Ovary (tissue), 9 donors: ENCODE results near the gene ATM. TPM values are rescaled to one million over a fixed set of nuclear protein-coding genes. Genes with fewer than 3 reads are reported as not detected.

Experiments
- DNase-seq, 5 donors: peaks; one replicate each; pipeline ENCODE4 v3.0.0-alpha.2; 2019 to 2020
- H3K27ac ChIP-seq, 2 donors: fragments of 200-600 bp; one replicate each; pipeline versions ENCODE4 v1.5.1 to v1.8.0; 2019 to 2022
- H3K27me3 ChIP-seq: fragments of 200-600 bp; one replicate; pipeline ENCODE4 v1.8.0; 2022
- H3K36me3 ChIP-seq: fragments of 200-600 bp; sonication (generic); one replicate; pipeline ENCODE4 v1.5.1; 2019
- H3K4me1 ChIP-seq: one replicate; pipeline ENCODE4 v1.8.1; 2013; ENCODE audit warnings: mild to moderate bottlenecking, moderate library complexity; ENCODE audit not compliant: insufficient read depth
- H3K4me3 ChIP-seq: fragments of 200-600 bp; sonication (generic); one replicate; pipeline ENCODE4 v1.5.1; 2017
- H3K9me3 ChIP-seq, 2 donors: fragments of 200-600 bp in 1 of 2; sonication (generic) in 1 of 2; one replicate each; pipeline versions ENCODE4 v1.5.1 to v1.8.1; 2013 to 2019; ENCODE audit warnings: mild to moderate bottlenecking in 1 of 2, moderate library complexity in 1 of 2
- EP300 ChIP-seq: sonication (generic); formaldehyde crosslinking; IDR thresholded peaks from one replicate; pipeline ENCODE4 v1.6.1; 2017; ENCODE audit warnings: antibody characterized with exemption
- POLR2A ChIP-seq: fragments of 450-650 bp; IDR thresholded peaks from one replicate; pipeline ENCODE4 v1.6.1; 2017; ENCODE audit warnings: antibody characterized with exemption, mild to moderate bottlenecking, moderate library complexity
- WGBS, 3 donors: extraction: QIAGEN DNeasy Blood & Tissue Kit in 1 of 3; methylation state at CpG; one replicate each; pipeline versions ENCODE4 v1.1.5 to v1.1.7; 2013 to 2017; 5-methylcytosine and 5-hydroxymethylcytosine counted together
- intact Hi-C, 4 donors: fragments of 100-400 bp; cut with DNase I; formaldehyde crosslinking; loops; one replicate each; pipeline versions ENCODE4 v1.11.0 to v1.15.1; 2022 to 2023
- polyA plus RNA-seq, 2 donors: library from polyadenylated mRNA; stranded (reverse); fragments of 200-250 nt in 1 of 2; fragments of 350-450 nt in 1 of 2; fragmentation: Illumina TruSeq in 1 of 2; extraction: RNeasy Lipid Tissue Mini Kit (QIAGEN cat#74804) in 1 of 2; gene quantifications; one replicate each; pipeline ENCODE4 v1.2.3, GENCODE V29; 2013 to 2014
- total RNA-seq, 7 donors: library from RNA; depleted of rRNA in 2 of 7; stranded (reverse); fragments of >200 nt in 2 of 7; fragmentation: NEBNext Ultra II Directional in 3 of 7; extraction: Animal tissue kit (Norgen Biotek cat#: 25700) in 3 of 7; gene quantifications; one replicate each; pipeline versions ENCODE4 v1.1.0 to v1.2.4, GENCODE V29; 2016 to 2023
- TF ChIP-seq, protein P1 (sequence below), 3 donors: fragments of 450-650 bp in 2 of 3; fragments of 200-600 bp in 1 of 3; IDR thresholded peaks; one replicate each; pipeline versions ENCODE4 v1.5.1 to v1.8.0; 2016 to 2022; ENCODE audit warnings: antibody characterized with exemption in 3 of 3, mild to moderate bottlenecking in 1 of 3
- donor health status: DM: no; HTN: no; CAD: no; lungs with moderate emphysema.
- donor health status: DM: no; HTN: no; CAD: no.
- donor health status: Bipolar disorder and iron deficiency.
- donor health status: DM: yes; HTN: yes; CAD: no.
- donor health status: DM: no; HTN: no; CAD: no.
- donor health status: DM: yes; HTN: yes; CAD: no.

The ATM gene
- total and polyA plus RNA-seq, 9 donors: 29.2 to 104 (median 79.6) TPM

DNA sequence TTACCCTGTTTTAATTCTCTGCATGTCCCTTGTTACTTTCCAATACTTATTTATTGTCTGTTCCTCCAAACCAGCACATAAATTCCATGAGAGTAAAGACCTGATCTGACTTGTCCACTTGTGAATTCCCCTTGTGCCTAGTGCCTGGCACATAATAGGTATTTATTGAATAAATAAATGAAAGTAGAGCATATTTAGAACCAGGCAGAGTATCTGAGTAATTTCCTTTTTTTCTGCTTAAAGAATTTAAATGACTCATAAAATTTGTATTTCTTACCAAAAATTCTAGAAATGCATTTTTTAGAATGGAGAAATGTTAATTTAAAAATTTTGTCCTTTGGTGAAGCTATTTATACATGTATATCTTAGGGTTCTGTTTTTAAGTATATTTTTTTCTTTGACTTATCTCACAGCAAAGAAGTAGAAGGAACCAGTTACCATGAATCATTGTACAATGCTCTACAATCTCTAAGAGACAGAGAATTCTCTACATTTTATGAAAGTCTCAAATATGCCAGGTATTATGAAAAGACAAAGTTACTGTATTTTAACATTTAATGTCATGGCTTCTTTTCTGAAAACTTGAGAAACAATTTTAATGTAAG is 96.8 kb downstream of the ATM start:
- no peaks in the 10 kb centered on the region for H3K36me3 ChIP-seq
- H3K4me3 ChIP-seq: no peak overlapping the region
- TF ChIP-seq, protein P1, sequence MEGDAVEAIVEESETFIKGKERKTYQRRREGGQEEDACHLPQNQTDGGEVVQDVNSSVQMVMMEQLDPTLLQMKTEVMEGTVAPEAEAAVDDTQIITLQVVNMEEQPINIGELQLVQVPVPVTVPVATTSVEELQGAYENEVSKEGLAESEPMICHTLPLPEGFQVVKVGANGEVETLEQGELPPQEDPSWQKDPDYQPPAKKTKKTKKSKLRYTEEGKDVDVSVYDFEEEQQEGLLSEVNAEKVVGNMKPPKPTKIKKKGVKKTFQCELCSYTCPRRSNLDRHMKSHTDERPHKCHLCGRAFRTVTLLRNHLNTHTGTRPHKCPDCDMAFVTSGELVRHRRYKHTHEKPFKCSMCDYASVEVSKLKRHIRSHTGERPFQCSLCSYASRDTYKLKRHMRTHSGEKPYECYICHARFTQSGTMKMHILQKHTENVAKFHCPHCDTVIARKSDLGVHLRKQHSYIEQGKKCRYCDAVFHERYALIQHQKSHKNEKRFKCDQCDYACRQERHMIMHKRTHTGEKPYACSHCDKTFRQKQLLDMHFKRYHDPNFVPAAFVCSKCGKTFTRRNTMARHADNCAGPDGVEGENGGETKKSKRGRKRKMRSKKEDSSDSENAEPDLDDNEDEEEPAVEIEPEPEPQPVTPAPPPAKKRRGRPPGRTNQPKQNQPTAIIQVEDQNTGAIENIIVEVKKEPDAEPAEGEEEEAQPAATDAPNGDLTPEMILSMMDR (IDR thresholded peaks at IDR 0.05): no peak
- no peak for TF ChIP-seq EP300
- TF ChIP-seq POLR2A: no peak
- no peaks in the 10 kb centered on the region for H3K9me3 ChIP-seq
- H3K4me1 ChIP-seq: no peaks in the 10 kb centered on the region
- DNase-seq: no peak
- H3K27me3 ChIP-seq: no peaks in the 10 kb centered on the region
- intact Hi-C loops: loop anchor here in 1 of 4 donors (5.0 kb wide), 1 partner anchor 32 kb away; no protein-coding TSS in a partner anchor
- no peak overlapping the region for H3K27ac ChIP-seq

DNA sequence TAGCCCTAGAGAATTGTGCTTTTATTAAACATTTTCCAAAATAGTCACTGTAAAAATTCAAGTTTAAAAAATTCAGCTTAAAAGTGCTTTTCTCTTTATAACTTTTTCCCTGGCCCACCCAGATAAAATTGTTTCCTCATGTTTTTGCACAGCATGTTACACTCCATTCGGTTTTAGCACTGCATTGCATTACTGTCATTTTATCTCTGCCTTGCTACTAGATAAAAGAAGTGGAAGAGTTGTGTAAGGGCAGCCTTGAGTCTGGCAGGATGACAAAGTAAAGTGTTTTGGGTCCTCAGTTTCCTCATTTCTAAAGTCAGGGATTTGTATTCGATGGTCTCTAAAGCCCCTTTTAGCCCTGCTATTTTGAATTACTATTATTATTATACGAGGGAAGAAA is 99.8 kb downstream of the ATM start:
- no peaks in the 10 kb centered on the region for H3K36me3 ChIP-seq

GRCh38 chr11:108324587-108324986 is 101.7 kb downstream of the ATM start:
- H3K4me3 ChIP-seq: no peak overlapping the region
- no peaks in the 10 kb centered on the region for H3K27me3 ChIP-seq
- H3K9me3 ChIP-seq: no peaks in the 10 kb centered on the region
- no peak for TF ChIP-seq EP300
- TF ChIP-seq POLR2A: no peak
- TF ChIP-seq, protein P1 (IDR thresholded peaks at IDR 0.05): no peak
- DNase-seq: no peak
- H3K27ac ChIP-seq: no peak overlapping the region
- no peaks in the 10 kb centered on the region for H3K4me1 ChIP-seq
- no peaks in the 10 kb centered on the region for H3K36me3 ChIP-seq
- intact Hi-C loops: loop anchor here in 1 of 4 donors (5.0 kb wide), 1 partner anchor 37 kb away; no protein-coding TSS in a partner anchor

More for the DNA sequence above, 99.8 kb downstream of the ATM start:
- TF ChIP-seq EP300: no peak
- TF ChIP-seq POLR2A: no peak
- TF ChIP-seq, protein P1 (IDR thresholded peaks at IDR 0.05): no peak
- Histone ChIP-seq H3K27ac (no peak overlapping the region), H3K9me3 (no peaks in the 10 kb centered on the region), H3K27me3 (no peaks in the 10 kb centered on the region), H3K4me3 (no peak overlapping the region), H3K4me1 (no peaks in the 10 kb centered on the region)
- DNase-seq: no peak
- 55 to 64% (median 61%) methylated on average over 3 of the region's 3 CpGs for WGBS, 3 donors
- intact Hi-C loops: loop anchor here in 1 of 4 donors (5.0 kb wide), 1 partner anchor 35 kb away; no protein-coding TSS in a partner anchor

DNA sequence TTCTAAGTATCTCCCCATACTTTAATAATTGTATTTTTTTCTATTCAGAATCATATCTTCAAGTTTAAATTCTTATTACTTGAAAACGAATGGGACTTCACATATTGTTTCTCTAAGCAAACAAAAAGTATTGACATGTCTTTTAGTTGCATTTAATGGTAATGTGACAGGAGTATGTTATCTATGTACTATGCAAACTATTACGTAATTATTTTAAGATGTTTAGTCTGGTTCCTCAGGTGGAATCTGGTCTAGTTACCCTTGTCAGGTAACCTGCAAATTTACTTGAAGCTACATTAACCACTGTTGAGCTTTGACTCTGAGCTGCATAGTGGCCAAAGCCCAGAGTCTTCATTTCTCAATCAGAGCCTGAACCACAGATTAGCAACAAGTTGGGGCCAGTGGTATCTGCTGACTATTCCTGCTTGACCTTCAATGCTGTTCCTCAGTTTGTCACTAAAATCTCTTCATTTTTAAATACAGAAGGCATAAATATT is 110.6 kb downstream of the ATM start:
- intact Hi-C loops: no loop called here
- 91 to 92% (median 92%) methylated on average over 2 of the region's 2 CpGs for WGBS, 3 donors
- H3K4me3 ChIP-seq: no peak overlapping the region
- no peak for DNase-seq
- H3K27ac ChIP-seq: no peak overlapping the region
- H3K4me1 ChIP-seq: no peaks in the 10 kb centered on the region
- no peaks in the 10 kb centered on the region for H3K9me3 ChIP-seq
- no peaks in the 10 kb centered on the region for H3K36me3 ChIP-seq
- H3K27me3 ChIP-seq: no peaks in the 10 kb centered on the region
- TF ChIP-seq POLR2A (no peak), EP300 (no peak)
- TF ChIP-seq, protein P1 (IDR thresholded peaks at IDR 0.05): no peak
